Measurements from ENCODE around the gene CD48. TPM values are rescaled to one million over a fixed set of nuclear protein-coding genes. Genes with fewer than 3 reads are reported as not detected.

The CD48 gene
- total RNA-seq, 1 donor from 2014 or later = not detected

DNA sequence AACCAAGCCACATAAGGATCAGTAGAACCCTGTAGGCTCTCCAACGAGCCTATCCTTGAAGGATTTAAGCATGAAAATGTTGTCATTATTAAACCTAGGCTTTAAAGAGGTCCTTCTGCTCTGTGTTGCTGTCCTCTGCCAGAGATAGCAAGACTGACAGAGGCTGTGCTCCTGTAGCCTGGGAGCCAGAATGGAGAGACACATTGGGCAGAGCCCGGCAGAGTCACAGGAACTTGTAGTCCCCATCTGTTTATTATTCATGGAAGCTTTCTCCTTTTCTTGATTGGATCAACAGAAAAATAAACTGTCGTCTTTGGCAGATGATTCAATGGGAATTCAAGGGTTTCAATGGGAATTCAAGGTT is 45.6 kb downstream of the CD48 start:
- Mint-ChIP-seq H3K27me3 (peaks cover 5% of the 10 kb centered on the region), H3K27ac (no peak overlapping the region), H3K9me3 (no peaks in the 10 kb centered on the region), H3K4me1 (ENCODE audit: unreplicated experiment) (no peaks in the 10 kb centered on the region), H3K4me3 (no peak overlapping the region), H3K36me3 (no peaks in the 10 kb centered on the region)
- TF ChIP-seq CTCF (conservative IDR thresholded peaks at IDR 0.05) = no peak
- DNase-seq (ENCODE audit: extremely low spot score, unreplicated experiment) = no peak

DNA sequence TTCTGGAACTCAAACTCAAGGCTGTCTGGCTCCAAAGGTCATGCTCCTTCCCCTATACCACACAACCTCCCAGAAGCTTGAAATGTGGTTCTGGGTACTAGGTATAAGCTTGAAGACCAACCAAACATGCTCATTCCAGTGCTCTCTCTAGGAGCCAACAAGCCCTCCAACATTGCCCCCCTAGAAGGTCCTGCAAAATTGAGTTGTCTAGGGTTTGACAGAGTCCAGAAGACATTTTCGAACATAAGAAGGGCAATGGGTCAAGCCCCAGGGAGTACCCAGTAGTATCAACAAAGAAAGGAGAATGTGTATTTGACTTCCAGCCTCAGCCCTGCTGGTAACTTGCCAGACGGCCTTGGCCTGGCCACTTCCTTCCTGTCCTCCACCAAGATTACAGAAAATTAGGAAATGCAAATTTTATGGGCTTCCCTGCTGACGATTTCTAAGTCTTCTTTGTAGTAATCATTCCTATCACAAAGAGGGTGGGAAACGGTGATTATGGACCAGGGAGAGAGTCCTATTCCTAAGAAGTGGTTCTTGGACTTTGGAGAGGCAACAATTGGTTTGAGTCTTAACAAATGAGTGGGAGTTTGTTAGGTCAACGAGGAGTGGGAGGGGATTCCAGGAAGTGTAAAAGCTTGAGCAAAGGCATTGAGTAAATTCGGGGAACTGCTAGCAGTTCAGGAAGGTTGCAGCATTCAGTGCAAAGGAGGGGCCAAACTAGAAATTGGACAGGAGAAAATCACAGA is 46.1 kb downstream of the CD48 start:
- peaks cover under 1% of the 10 kb centered on the region for H3K27me3 Mint-ChIP-seq
- H3K4me1 Mint-ChIP-seq (ENCODE audit: unreplicated experiment) = no peaks in the 10 kb centered on the region
- H3K27ac Mint-ChIP-seq = no peak overlapping the region
- no peaks in the 10 kb centered on the region for H3K36me3 Mint-ChIP-seq
- no peak overlapping the region for H3K4me3 Mint-ChIP-seq
- H3K9me3 Mint-ChIP-seq = no peaks in the 10 kb centered on the region
- no peak for DNase-seq (ENCODE audit: extremely low spot score, unreplicated experiment)
- TF ChIP-seq CTCF (conservative IDR thresholded peaks at IDR 0.05) = no peak

DNA sequence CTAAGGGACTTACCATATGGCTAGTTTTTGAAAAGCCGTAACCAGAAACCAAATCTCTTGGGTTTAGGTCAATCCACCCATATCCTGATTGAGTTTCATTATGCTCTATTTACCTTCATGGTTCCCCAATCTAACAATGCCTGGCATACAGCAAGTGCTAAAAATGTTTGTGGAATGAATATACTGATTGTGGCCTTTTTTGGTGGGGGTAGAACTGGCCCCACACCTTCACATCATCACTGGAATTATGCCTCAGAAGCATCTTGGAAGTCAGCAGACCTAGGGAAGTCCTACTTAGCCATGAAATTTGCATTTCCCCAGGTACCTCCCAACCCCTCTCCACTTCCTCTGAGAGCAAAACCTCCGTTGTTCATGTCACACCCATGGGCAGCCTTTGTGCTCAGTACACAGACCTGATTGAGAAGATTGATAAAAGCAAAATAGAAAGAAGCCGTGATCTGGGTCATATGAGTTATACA is 47.0 kb downstream of the CD48 start:
- Mint-ChIP-seq H3K4me3 (no peak overlapping the region), H3K27ac (no peak overlapping the region), H3K4me1 (ENCODE audit: unreplicated experiment) (no peaks in the 10 kb centered on the region), H3K27me3 (no peaks in the 10 kb centered on the region), H3K9me3 (no peaks in the 10 kb centered on the region), H3K36me3 (no peaks in the 10 kb centered on the region)
- no peak for DNase-seq (ENCODE audit: extremely low spot score, unreplicated experiment)
- no peak for TF ChIP-seq CTCF (conservative IDR thresholded peaks at IDR 0.05)

DNA sequence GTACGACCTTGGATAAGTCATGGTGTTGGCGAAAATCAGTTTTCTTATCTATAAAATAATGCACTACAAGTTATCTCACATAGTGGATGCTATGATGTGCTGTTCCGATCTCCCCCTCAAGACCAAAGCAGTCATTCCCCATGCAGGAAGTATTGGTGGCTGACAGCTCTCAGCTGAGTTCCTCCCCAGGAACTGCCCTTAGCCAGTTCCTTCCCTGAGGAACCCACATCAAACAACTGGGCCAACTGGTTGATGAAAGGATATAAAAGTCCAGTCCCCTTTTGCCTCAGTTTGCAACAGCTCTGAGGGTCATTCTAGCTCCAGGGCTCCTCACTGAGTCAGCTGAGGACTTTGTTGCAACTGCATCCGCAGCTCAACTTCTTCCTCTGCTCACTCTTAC is 48.7 kb downstream of the CD48 start:
- H3K36me3 Mint-ChIP-seq = no peaks in the 10 kb centered on the region
- H3K4me3 Mint-ChIP-seq = no peak overlapping the region
- no peak overlapping the region for H3K27ac Mint-ChIP-seq
- H3K27me3 Mint-ChIP-seq = no peaks in the 10 kb centered on the region
- no peak for TF ChIP-seq CTCF (conservative IDR thresholded peaks at IDR 0.05)
- H3K4me1 Mint-ChIP-seq (ENCODE audit: unreplicated experiment) = no peaks in the 10 kb centered on the region
- no peaks in the 10 kb centered on the region for H3K9me3 Mint-ChIP-seq
- no peak for DNase-seq (ENCODE audit: extremely low spot score, unreplicated experiment)

DNA sequence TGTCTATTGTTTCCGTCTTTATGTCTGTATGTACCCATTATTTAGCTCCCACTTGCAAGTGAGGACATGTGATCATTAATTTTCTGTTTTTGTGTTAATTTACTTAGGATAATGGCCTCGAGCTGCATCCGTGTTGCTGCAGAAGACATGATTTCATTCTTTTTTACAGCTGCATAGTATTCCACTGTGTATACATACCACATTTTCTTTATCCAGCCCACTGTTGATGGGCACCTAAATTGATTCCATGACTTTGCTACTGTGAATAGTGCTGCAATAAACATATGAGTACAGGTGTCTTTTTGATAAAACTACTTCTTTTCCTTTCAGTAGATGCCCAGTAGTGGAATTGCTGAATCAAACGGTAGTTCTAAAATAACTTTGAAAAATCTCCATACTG is 52.1 kb downstream of the CD48 start:
- no peak for DNase-seq (ENCODE audit: extremely low spot score, unreplicated experiment)
- no peaks in the 10 kb centered on the region for H3K9me3 Mint-ChIP-seq
- no peak for TF ChIP-seq CTCF (conservative IDR thresholded peaks at IDR 0.05)

More for the DNA sequence above, 52.1 kb downstream of the CD48 start:
- Mint-ChIP-seq H3K4me3 (no peak overlapping the region), H3K27me3 (peaks cover 12% of the 10 kb centered on the region), H3K4me1 (ENCODE audit: unreplicated experiment) (no peaks in the 10 kb centered on the region), H3K27ac (no peak overlapping the region), H3K36me3 (no peaks in the 10 kb centered on the region)

Data from type B pancreatic cell (in vitro differentiated cells).